Heart left ventricle (tissue), 16 donors: ENCODE measurements around the gene SLC7A1. TPM values are rescaled to one million over a fixed set of nuclear protein-coding genes. Genes with fewer than 3 reads are reported as not detected.

ENCODE experiments used
- ATAC-seq, 4 donors: fragments of 200-7000 bp; cut with Tn5 transposase; one replicate each; pipeline ENCODE4 v1.9.1; 2020 to 2022; ENCODE audit warnings: moderate library complexity in 4 of 4, mild to moderate bottlenecking in 3 of 4, moderate number of reproducible peaks in 1 of 4
- DNase-seq, 5 donors: peaks; one replicate each; pipeline ENCODE4 v3.0.0-alpha.2; 2020
- H3K27ac ChIP-seq, 12 donors: fragments of 200-600 bp; sonication (generic) in 4 of 12; one replicate each; pipeline versions ENCODE4 v1.5.0 to v1.8.0; 2016 to 2022; ENCODE audit warnings: mild to moderate bottlenecking in 2 of 12
- H3K27me3 ChIP-seq, 9 donors: fragments of 200-600 bp; sonication (generic) in 2 of 9; one replicate each; pipeline versions ENCODE4 v1.5.1 to v1.8.0; 2016 to 2022; ENCODE audit warnings: mild to moderate bottlenecking in 3 of 9
- H3K36me3 ChIP-seq, 9 donors: fragments of 200-600 bp; sonication (generic) in 2 of 9; one replicate each; pipeline versions ENCODE4 v1.5.0 to v1.8.0; 2018 to 2022; ENCODE audit warnings: mild to moderate bottlenecking in 2 of 9
- H3K4me1 ChIP-seq, 12 donors: fragments of 200-600 bp; sonication (generic) in 4 of 12; one replicate each; pipeline versions ENCODE4 v1.5.0 to v1.8.0; 2016 to 2022; ENCODE audit warnings: mild to moderate bottlenecking in 3 of 12
- H3K4me3 ChIP-seq, 12 donors: fragments of 200-600 bp; sonication (generic) in 4 of 12; one replicate each; pipeline versions ENCODE4 v1.5.0 to v1.8.0; 2017 to 2022; ENCODE audit warnings: mild to moderate bottlenecking in 9 of 12, moderate library complexity in 4 of 12
- H3K9me3 ChIP-seq, 12 donors: fragments of 200-600 bp; sonication (generic) in 4 of 12; one replicate each; pipeline versions ENCODE4 v1.5.0 to v1.8.0; 2016 to 2022; ENCODE audit warnings: mild to moderate bottlenecking in 1 of 12
- POLR2A ChIP-seq, 2 donors: fragments of 450-650 bp; IDR thresholded peaks; one replicate each; pipeline ENCODE4 v1.6.1; 2017; ENCODE audit warnings: antibody characterized with exemption in 2 of 2, mild to moderate bottlenecking in 2 of 2, moderate library complexity in 2 of 2
- WGBS, 4 donors: extraction: QIAGEN DNeasy Blood & Tissue Kit in 2 of 4; methylation state at CpG; one replicate each; pipeline versions ENCODE4 v1.1.5 to v1.1.7; 2013 to 2018; 5-methylcytosine and 5-hydroxymethylcytosine counted together
- intact Hi-C, 10 donors: fragments of 100-400 bp; cut with DNase I; formaldehyde crosslinking; loops; one replicate each; pipeline versions ENCODE4 v1.11.1 to v1.14.2; 2022
- polyA plus RNA-seq, 2 donors: library from polyadenylated mRNA; stranded (reverse); fragments of 200-250 nt; gene quantifications; one replicate each; pipeline ENCODE4 v1.2.3, GENCODE V29; 2013
- total RNA-seq, 9 donors: library from RNA; depleted of rRNA in 2 of 9; stranded (reverse); fragments of >200 nt in 2 of 9; fragmentation: NEBNext Ultra II Directional in 3 of 9; extraction: Animal tissue kit (Norgen Biotek cat#: 25700) in 3 of 9; gene quantifications; one replicate each; pipeline versions ENCODE4 v1.1.0 to v1.2.4, GENCODE V29; 2016 to 2023
- TF ChIP-seq, protein P1 (sequence below), 12 donors: fragments of 200-600 bp; sonication (generic) in 4 of 12; IDR thresholded peaks; one replicate each; pipeline versions ENCODE4 v1.5.0 to v1.8.0; 2018 to 2022; ENCODE audit warnings: antibody characterized with exemption in 12 of 12, mild to moderate bottlenecking in 5 of 12
- donor health status: ischemic (EF 13 %, LVEDD 7.1; RV severe dilation, severe dysfunction).
- donor health status: healthy with polysubstance abuse.
- donor health status: DM: no; HTN: yes; CAD: no.
- donor health status: DM: no; HTN: no; CAD: no.
- donor health status: ischemic (EF 25% LVEDD 6.9; RV normal size, moderate dysfunction).
- donor health status: ischemic (EF 25% LVEDD 5.7; RV mildly dilated, moderate dysfunction).
- donor health status: healthy.
- donor health status: DM: yes; HTN: yes; CAD: no.
- donor health status: ischemic (EF 35%, LVEDD 5.7; RV mildly dilated, moderate dysfunction).
- donor health status: nonischemic (EF 11% LVEDD 7.7; RV severe dilation, severe dysfunction).
- donor health status: DM: yes; HTN: yes; CAD: no.
- donor health status: PGD.
- donor health status: ischemic (EF 29% LVEDD 5.4; RV normal size, mild dysfunction).
- donor health status: nonischemic (EF 23%, LVEDD 6.1; RV moderate dilation, normal function).

The SLC7A1 gene
- total and polyA plus RNA-seq, 11 donors = 3.5 to 66.7 (median 14.3) TPM

DNA sequence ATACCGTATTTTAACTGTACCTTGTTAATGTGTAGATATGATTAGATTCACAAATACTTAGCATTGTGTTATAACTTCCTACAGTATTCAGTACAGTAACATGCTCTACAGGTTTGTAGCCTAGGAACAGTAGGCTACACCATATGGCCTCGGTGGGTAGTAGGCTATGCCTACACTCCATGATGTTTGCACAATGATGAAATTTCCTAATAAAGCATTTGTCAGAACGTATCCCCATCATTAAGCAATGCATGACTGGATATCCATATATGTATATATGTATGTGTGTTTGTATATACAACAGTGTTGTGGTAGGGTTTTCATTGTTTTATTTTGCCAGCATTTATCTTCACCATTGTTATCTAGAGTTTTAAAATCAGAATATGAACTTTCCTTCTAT, 119.4 kb downstream of the SLC7A1 start:
- Histone ChIP-seq H3K9me3 (no peaks in the 10 kb centered on the region), H3K27me3 (no peaks in the 10 kb centered on the region), H3K27ac (no peak overlapping the region), H3K4me3 (no peak overlapping the region), H3K36me3 (no peaks in the 10 kb centered on the region), H3K4me1 (peaks cover 0 to 19% (median 2%) of the 10 kb centered on the region in 12 donors)
- 70 to 76% (median 72%) methylated on average over 3 of the region's 3 CpGs for WGBS, 4 donors
- TF ChIP-seq, protein P1, sequence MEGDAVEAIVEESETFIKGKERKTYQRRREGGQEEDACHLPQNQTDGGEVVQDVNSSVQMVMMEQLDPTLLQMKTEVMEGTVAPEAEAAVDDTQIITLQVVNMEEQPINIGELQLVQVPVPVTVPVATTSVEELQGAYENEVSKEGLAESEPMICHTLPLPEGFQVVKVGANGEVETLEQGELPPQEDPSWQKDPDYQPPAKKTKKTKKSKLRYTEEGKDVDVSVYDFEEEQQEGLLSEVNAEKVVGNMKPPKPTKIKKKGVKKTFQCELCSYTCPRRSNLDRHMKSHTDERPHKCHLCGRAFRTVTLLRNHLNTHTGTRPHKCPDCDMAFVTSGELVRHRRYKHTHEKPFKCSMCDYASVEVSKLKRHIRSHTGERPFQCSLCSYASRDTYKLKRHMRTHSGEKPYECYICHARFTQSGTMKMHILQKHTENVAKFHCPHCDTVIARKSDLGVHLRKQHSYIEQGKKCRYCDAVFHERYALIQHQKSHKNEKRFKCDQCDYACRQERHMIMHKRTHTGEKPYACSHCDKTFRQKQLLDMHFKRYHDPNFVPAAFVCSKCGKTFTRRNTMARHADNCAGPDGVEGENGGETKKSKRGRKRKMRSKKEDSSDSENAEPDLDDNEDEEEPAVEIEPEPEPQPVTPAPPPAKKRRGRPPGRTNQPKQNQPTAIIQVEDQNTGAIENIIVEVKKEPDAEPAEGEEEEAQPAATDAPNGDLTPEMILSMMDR (IDR thresholded peaks at IDR 0.05) = no peak
- TF ChIP-seq POLR2A (IDR thresholded peaks at IDR 0.05) = no peak
- DNase-seq (no peak), ATAC-seq (no peak)
- intact Hi-C loops = no loop called here

DNA sequence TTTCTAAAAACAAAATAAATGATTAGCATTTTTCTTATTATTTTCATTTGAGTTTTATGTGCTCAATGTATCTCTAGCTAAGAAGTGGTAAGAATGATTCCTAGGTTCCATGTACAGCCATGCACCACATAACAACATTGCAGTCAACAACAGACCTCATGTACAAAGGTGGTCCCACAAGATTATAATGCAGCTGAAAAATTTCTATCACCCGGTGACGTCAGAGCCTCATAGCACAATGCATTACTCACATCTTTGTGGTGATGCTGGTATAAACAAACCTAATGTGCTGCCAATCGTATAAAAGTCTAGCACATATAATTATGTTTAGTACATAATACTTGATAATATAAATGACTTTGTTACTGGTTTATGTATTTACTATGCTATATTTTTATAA, 120.5 kb downstream of the SLC7A1 start:
- no peaks in the 10 kb centered on the region for H3K9me3 ChIP-seq
- DNase-seq (no peak), ATAC-seq (no peak)
- peaks cover 0 to 8% (median 0%) of the 10 kb centered on the region in 12 donors for H3K4me1 ChIP-seq
- H3K36me3 ChIP-seq = no peaks in the 10 kb centered on the region
- H3K27ac ChIP-seq = no peak overlapping the region
- intact Hi-C loops = loop anchor here in 2 of 10 donors (5.0 kb wide), 1 partner anchor 48 kb away; no protein-coding TSS in a partner anchor
- 74 to 86% (median 80%) methylated on average over 3 of the region's 3 CpGs for WGBS, 4 donors
- no peak for TF ChIP-seq POLR2A (IDR thresholded peaks at IDR 0.05)
- TF ChIP-seq, protein P1 (IDR thresholded peaks at IDR 0.05) = no peak
- H3K4me3 ChIP-seq = no peak overlapping the region
- no peaks in the 10 kb centered on the region for H3K27me3 ChIP-seq

DNA sequence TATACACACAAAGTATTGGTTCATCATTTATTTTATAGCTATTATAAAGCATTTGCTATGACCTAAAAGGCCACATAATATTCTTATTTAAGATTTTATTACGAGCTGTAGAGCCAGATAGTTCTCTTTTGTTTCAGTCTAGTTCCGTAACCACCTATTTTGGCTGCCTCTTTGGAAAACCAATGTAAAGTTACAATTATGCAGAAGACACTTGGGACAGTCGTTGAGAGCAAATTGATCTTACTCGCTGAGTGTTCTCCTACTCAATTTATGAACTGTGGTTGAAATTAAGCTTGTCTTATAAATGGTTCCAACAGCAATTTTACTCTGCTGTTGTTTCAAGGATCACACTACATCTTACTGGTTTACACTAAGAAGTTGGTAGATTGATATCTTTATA, 122.3 kb downstream of the SLC7A1 start:
- Histone ChIP-seq H3K9me3 (no peaks in the 10 kb centered on the region), H3K4me3 (no peak overlapping the region), H3K27me3 (no peaks in the 10 kb centered on the region), H3K4me1 (no peaks in the 10 kb centered on the region), H3K36me3 (no peaks in the 10 kb centered on the region), H3K27ac (no peak overlapping the region)
- WGBS, 4 donors = 75 to 79% (median 78%) methylated on average over 4 of the region's 4 CpGs
- ATAC-seq (no peak), DNase-seq (no peak)
- intact Hi-C loops = loop anchor here in 2 of 10 donors (5.0 kb wide), 1 partner anchor 46 kb away; no protein-coding TSS in a partner anchor
- TF ChIP-seq, protein P1 (IDR thresholded peaks at IDR 0.05) = no peak
- no peak for TF ChIP-seq POLR2A (IDR thresholded peaks at IDR 0.05)

DNA sequence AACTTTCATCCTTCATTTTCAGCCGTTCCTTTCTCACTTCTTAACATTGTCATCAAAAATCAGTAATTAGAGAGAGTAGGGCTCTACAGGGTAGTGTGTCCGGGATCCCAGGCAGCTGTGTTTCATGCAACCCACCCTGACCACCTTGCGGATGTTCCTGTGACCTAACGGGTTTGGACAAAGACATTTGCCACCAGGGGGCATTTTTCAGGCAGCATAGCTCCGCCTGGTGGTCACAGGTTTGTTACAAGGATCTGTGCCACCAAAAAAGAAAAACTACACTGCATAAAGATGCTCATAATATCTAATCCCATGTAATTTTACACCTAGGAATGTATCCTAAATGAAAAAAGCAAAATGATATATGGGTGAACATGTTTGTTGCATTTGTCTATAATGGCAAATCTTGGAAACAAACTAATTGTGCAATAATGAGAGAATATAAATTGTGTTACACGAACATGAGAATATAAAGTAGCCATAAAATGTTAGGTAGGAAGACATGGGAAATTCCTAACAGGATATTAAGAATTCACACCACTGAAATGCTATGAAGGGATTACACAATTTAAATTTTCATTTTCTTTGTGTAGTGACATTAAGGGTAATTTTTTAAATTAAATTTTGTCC, 123.0 kb downstream of the SLC7A1 start:
- H3K4me3 ChIP-seq = no peak overlapping the region
- WGBS, 4 donors = 42 to 54% (median 46%) methylated on average over 6 of the region's 6 CpGs
- peak in 2 of 5 donors; percentile 39 to 50 for DNase-seq
- H3K27ac ChIP-seq = no peak overlapping the region
- H3K9me3 ChIP-seq = no peaks in the 10 kb centered on the region
- intact Hi-C loops = loop anchor here in 2 of 10 donors (5.0 kb wide), 1 partner anchor 45 kb away; no protein-coding TSS in a partner anchor
- no peaks in the 10 kb centered on the region for H3K27me3 ChIP-seq
- no peaks in the 10 kb centered on the region for H3K36me3 ChIP-seq
- peaks cover 0 to 2% (median 0%) of the 10 kb centered on the region in 12 donors for H3K4me1 ChIP-seq
- ATAC-seq = peak; percentile 14 to 48 (median 30)
- TF ChIP-seq, protein P1 (IDR thresholded peaks at IDR 0.05) = peak; percentile 52 to 87 (median 70)
- TF ChIP-seq POLR2A (IDR thresholded peaks at IDR 0.05) = no peak
